HCT116 (cell line): ENCODE results near the gene NUDT14. TPM values are rescaled to one million over a fixed set of nuclear protein-coding genes. Genes with fewer than 3 reads are reported as not detected.

Experiments used
- ATAC-seq: fragments of 200-7000 bp; cut with Tn5 transposase; 2 replicates; pipeline ENCODE4 v1.9.1; 2020; ENCODE audit warnings: mild to moderate bottlenecking, moderate library complexity
- BruUV-seq: library from RNA; stranded (reverse); fragments of 400-500 nt; replicated peaks from 2 replicates; lab custom pipeline; 2021; lab: Mats Ljungman, UMichigan
- CTCF ChIA-PET: fragments of 300-600 bp; sonication (Branson Sonifier 250); formaldehyde crosslinking; loops from one replicate; lab custom pipeline; 2021; ENCODE audit warnings: antibody characterized with exemption; lab: Charles Lee
- POLR2A ChIA-PET: fragments of 300-600, 350-600 bp; sonication (Branson Sonifier 250); formaldehyde crosslinking; loops from one replicate; lab custom pipeline; 2021; ENCODE audit warnings: antibody characterized with exemption; lab: Charles Lee
- RAD21 ChIA-PET, 2 experiments: fragments of 300-600 bp; sonication (Branson Sonifier 250); formaldehyde crosslinking; loops; one replicate each; lab custom pipeline; 2023; ENCODE audit warnings: low total read pairs in 2 of 2; ENCODE audit not compliant: uncharacterized antibody in 2 of 2, unreplicated experiment in 2 of 2, low non-redundant PET in 1 of 2; lab: Charles Lee
- DNase-seq: peaks from one replicate; pipeline ENCODE4 v3.0.0-alpha.2; 2010; ENCODE audit warnings: low read depth, low spot score
- H2AFZ ChIP-seq: fragments of 200-600 bp; shearing (Covaris generic), sonication (generic); 2 replicates; pipeline ENCODE4 v1.6.1; 2017; ENCODE audit warnings: low read depth, mixed run types, mixed read lengths, antibody characterized with exemption, low read length; ENCODE audit not compliant: poor library complexity, severe bottlenecking
- H3K27ac ChIP-seq: 2 replicates; pipeline ENCODE4 v1.5.1; 2012; ENCODE audit warnings: low read depth, low read length
- H3K27me3 ChIP-seq: fragments of 200-600 bp; sonication (generic); 2 replicates; pipeline ENCODE4 v1.6.1; 2016; ENCODE audit warnings: mixed run types, low read length, mixed read lengths; ENCODE audit not compliant: insufficient read depth
- H3K36me3 ChIP-seq, 2 experiments: fragments of 200-500 bp in 1 of 2; fragments of 200-600 bp in 1 of 2; sonication (Bioruptor generic) in 1 of 2; sonication (generic) in 1 of 2; 2 replicates each; pipeline versions ENCODE4 v1.5.1 to v1.6.1; 2014 to 2016; ENCODE audit warnings: low read length in 2 of 2, inconsistent platforms in 1 of 2, mixed read lengths in 1 of 2, mixed run types in 1 of 2; ENCODE audit not compliant: insufficient read depth in 2 of 2, control insufficient read depth in 1 of 2
- H3K4me1 ChIP-seq, 2 experiments: fragments of 200-600 bp in 1 of 2; sonication (generic) in 1 of 2; 2 replicates each; pipeline versions ENCODE4 v1.5.1 to v1.6.1; 2012 to 2017; ENCODE audit warnings: low read length in 2 of 2, inconsistent platforms in 1 of 2, mild to moderate bottlenecking in 1 of 2, mixed read lengths in 1 of 2, mixed run types in 1 of 2, moderate library complexity in 1 of 2; ENCODE audit not compliant: insufficient read depth in 2 of 2, control insufficient read depth in 1 of 2
- H3K4me2 ChIP-seq: fragments of 200-600 bp; sonication (generic); 2 replicates; pipeline ENCODE4 v1.6.1; 2017; ENCODE audit warnings: mixed run types, low read length, mixed read lengths
- H3K4me3 ChIP-seq, 2 experiments: fragments of 200-600 bp in 1 of 2; sonication (generic) in 1 of 2; replicated peaks in 1 of 2; 2 replicates each; pipeline ENCODE4 v1.5.1; 2011 to 2016; ENCODE audit warnings: low read length in 2 of 2, control low read depth in 1 of 2, low read depth in 1 of 2, mild to moderate bottlenecking in 1 of 2, mixed read lengths in 1 of 2, mixed run types in 1 of 2
- H3K79me2 ChIP-seq: fragments of 200-600 bp; sonication (generic); 2 replicates; pipeline ENCODE4 v1.6.1; 2017; ENCODE audit warnings: mild to moderate bottlenecking, mixed run types, low read length, moderate library complexity, mixed read lengths; ENCODE audit not compliant: insufficient read depth
- H3K9ac ChIP-seq: fragments of 200-600 bp; sonication (generic); 2 replicates; pipeline ENCODE4 v1.6.1; 2016; ENCODE audit warnings: low read length, mixed read lengths
- H3K9me2 ChIP-seq: fragments of 200-600 bp; sonication (generic), shearing (Covaris generic); 2 replicates; pipeline ENCODE4 v1.6.1; 2017; ENCODE audit warnings: mixed run types, mild to moderate bottlenecking, moderate library complexity; ENCODE audit not compliant: insufficient read depth
- H3K9me3 ChIP-seq, 2 experiments: fragments of 200-500 bp in 1 of 2; fragments of 200-600 bp in 1 of 2; sonication (Bioruptor generic) in 1 of 2; sonication (generic) in 1 of 2; 2 replicates each; pipeline ENCODE4 v1.6.1; 2014 to 2017; ENCODE audit warnings: low read length in 2 of 2, mixed read lengths in 2 of 2, inconsistent platforms in 1 of 2, low read depth in 1 of 2, mild to moderate bottlenecking in 1 of 2, mixed run types in 1 of 2, moderate library complexity in 1 of 2; ENCODE audit not compliant: control insufficient read depth in 1 of 2, insufficient read depth in 1 of 2
- H4K20me1 ChIP-seq: fragments of 200-600 bp; sonication (generic), shearing (Covaris generic); 2 replicates; pipeline ENCODE4 v1.6.1; 2017; ENCODE audit warnings: mixed run types, mild to moderate bottlenecking, moderate library complexity; ENCODE audit not compliant: insufficient read depth
- ELF1 ChIP-seq: IDR thresholded peaks from 2 replicates; pipeline ENCODE4 v1.6.1; 2012; ENCODE audit warnings: low read depth, borderline replicate concordance
- EZH2 ChIP-seq: fragments of 200-600 bp; sonication (generic); IDR thresholded peaks from 2 replicates; pipeline ENCODE4 v1.6.1; 2017; ENCODE audit warnings: antibody characterized with exemption, mixed run types
- EZH2phosphoT487 ChIP-seq: fragments of 200-600 bp; IDR thresholded peaks from 2 replicates; pipeline ENCODE4 v1.6.1; 2018; ENCODE audit warnings: antibody characterized with exemption, borderline replicate concordance
- JUND ChIP-seq: IDR thresholded peaks from 2 replicates; pipeline ENCODE4 v1.6.1; 2012
- RAD21 ChIP-seq: IDR thresholded peaks from 2 replicates; pipeline ENCODE4 v1.6.1; 2012; ENCODE audit warnings: low read depth, mild to moderate bottlenecking
- SRF ChIP-seq: IDR thresholded peaks from 2 replicates; pipeline ENCODE4 v1.6.1; 2012; ENCODE audit warnings: low read depth
- TCF7L2 ChIP-seq: IDR thresholded peaks from 2 replicates; pipeline ENCODE4 v1.7.0; 2011; ENCODE audit warnings: borderline replicate concordance, inconsistent platforms; ENCODE audit not compliant: insufficient read depth, insufficient read length; ENCODE audit errors: extremely low read depth
- ZFX ChIP-seq: fragments of 450-650 bp; IDR thresholded peaks from 2 replicates; pipeline ENCODE4 v1.6.1; 2017
- intact Hi-C: fragments of 100-400 bp; cut with micrococcal nuclease; formaldehyde crosslinking; loops from 2 replicates; pipeline ENCODE4 v1.10.0; 2022
- total RNA-seq: library from RNA; stranded (reverse); gene quantifications from one replicate; pipeline ENCODE4 v1.2.1, GENCODE V29; 2021; ENCODE audit not compliant: unreplicated experiment
- TF ChIP-seq, protein P1 (sequence below): IDR thresholded peaks from 2 replicates; pipeline ENCODE4 v1.6.1; 2012
- TF ChIP-seq, protein P2 (sequence below), 3 experiments: fragments of 200-600 bp in 1 of 3; sonication (generic) in 1 of 3; IDR thresholded peaks in 2 of 3; conservative IDR thresholded peaks in 1 of 3; 2 replicates each; pipeline ENCODE4 v1.5.1; 2012 to 2017; ENCODE audit warnings: low read depth in 2 of 3, low read length in 2 of 3, antibody characterized with exemption in 1 of 3, borderline replicate concordance in 1 of 3, control low read depth in 1 of 3, mild to moderate bottlenecking in 1 of 3, mixed read lengths in 1 of 3, mixed run types in 1 of 3, moderate library complexity in 1 of 3; ENCODE audit not compliant: insufficient read depth in 1 of 3
- TF ChIP-seq, protein P3 (sequence below): IDR thresholded peaks from 2 replicates; pipeline ENCODE4 v1.6.1; 2012

The NUDT14 gene
- total RNA-seq, 1 experiment from 2014 or later, result 56.1 TPM

DNA sequence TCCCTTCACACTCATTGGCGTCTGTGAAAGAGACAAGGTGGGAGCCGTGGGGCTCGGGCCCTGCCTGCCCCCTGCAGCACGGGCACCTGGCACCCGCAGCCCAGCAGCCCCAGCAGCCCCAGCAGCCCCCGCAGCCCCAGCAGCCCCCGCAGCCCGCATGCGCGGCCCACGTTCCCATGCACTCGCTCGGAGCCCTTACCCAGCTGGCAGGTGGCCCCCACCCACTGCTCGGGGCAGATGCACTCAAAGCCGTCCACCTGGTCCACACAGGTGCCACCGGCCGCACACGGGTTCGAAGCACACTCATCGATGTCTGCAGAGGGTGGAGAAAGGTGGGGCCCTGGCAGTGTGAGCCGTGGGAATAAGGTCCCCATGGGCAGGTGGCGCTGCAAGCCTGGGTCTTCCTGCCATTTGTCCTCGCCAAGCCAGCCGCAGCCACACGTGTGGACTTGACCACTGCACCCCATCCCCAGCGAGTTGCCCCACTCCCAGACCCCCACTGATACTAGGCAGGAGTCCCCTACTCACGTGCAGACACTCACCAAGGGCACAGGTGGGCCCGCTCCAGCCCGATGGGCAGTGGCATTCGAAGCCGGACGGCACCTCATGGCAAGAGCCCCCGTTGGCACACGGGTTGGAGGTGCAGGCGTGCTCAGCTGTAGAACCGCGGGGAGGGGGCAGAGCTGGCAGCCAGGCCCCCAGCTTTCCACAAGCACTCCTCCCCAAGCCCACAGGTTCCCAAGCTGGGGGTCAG, 29.9 kb downstream of the NUDT14 start:
- no TSS peak for BruUV-seq
- intact Hi-C loops, result no loop called here

More for the DNA sequence above, 29.9 kb downstream of the NUDT14 start:
- no peaks in the 10 kb centered on the region for H3K9me3 ChIP-seq
- TF ChIP-seq TCF7L2, result no peak
- TF ChIP-seq, protein P1, sequence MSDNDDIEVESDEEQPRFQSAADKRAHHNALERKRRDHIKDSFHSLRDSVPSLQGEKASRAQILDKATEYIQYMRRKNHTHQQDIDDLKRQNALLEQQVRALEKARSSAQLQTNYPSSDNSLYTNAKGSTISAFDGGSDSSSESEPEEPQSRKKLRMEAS, result no peak
- no peak for TF ChIP-seq RAD21
- no peak for TF ChIP-seq ELF1
- TF ChIP-seq, protein P2, sequence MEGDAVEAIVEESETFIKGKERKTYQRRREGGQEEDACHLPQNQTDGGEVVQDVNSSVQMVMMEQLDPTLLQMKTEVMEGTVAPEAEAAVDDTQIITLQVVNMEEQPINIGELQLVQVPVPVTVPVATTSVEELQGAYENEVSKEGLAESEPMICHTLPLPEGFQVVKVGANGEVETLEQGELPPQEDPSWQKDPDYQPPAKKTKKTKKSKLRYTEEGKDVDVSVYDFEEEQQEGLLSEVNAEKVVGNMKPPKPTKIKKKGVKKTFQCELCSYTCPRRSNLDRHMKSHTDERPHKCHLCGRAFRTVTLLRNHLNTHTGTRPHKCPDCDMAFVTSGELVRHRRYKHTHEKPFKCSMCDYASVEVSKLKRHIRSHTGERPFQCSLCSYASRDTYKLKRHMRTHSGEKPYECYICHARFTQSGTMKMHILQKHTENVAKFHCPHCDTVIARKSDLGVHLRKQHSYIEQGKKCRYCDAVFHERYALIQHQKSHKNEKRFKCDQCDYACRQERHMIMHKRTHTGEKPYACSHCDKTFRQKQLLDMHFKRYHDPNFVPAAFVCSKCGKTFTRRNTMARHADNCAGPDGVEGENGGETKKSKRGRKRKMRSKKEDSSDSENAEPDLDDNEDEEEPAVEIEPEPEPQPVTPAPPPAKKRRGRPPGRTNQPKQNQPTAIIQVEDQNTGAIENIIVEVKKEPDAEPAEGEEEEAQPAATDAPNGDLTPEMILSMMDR (IDR thresholded peaks at IDR 0.05 in 2 of 3, conservative IDR thresholded peaks at IDR 0.05 in 1 of 3; ENCODE audit: borderline replicate concordance in 1 of 3, insufficient read depth in 1 of 3, low read depth in 2 of 3, low read length in 2 of 3), result no peak
- TF ChIP-seq SRF, result no peak
- no peak for TF ChIP-seq EZH2phosphoT487
- TF ChIP-seq, protein P3, sequence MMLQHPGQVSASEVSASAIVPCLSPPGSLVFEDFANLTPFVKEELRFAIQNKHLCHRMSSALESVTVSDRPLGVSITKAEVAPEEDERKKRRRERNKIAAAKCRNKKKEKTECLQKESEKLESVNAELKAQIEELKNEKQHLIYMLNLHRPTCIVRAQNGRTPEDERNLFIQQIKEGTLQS, result no peak
- TF ChIP-seq EZH2, result no peak
- TF ChIP-seq ZFX, result no peak
- TF ChIP-seq JUND, result no peak
- H2AFZ ChIP-seq, result no peak overlapping the region
- H3K4me1 ChIP-seq, result no peaks in the 10 kb centered on the region
- ChIA-PET POLR2A (no interaction called here), RAD21 (no interaction called here), CTCF (no interaction called here)
- no peaks in the 10 kb centered on the region for H4K20me1 ChIP-seq
- no peaks in the 10 kb centered on the region for H3K27me3 ChIP-seq
- no peaks in the 10 kb centered on the region for H3K79me2 ChIP-seq
- no peak overlapping the region for H3K27ac ChIP-seq
- ATAC-seq, result no peak
- H3K4me3 ChIP-seq, result no peak overlapping the region
- H3K4me2 ChIP-seq, result no peak overlapping the region
- H3K9ac ChIP-seq, result no peak overlapping the region
- H3K36me3 ChIP-seq, result peaks cover 7 to 9% of the 10 kb centered on the region in 2 experiments; a peak in 2 of 4 replicates
- DNase-seq, result no peak
- no peaks in the 10 kb centered on the region for H3K9me2 ChIP-seq
